Astrocyte of the spinal cord (primary cell): ENCODE data around the gene THRB.

Source experiments
- DNase-seq: peaks from one replicate; pipeline ENCODE4 v3.0.0; 2011; ENCODE audit warnings: low read depth, low spot score
- H3K4me3 ChIP-seq: 2 replicates; pipeline ENCODE4 v1.5.1; 2011; ENCODE audit warnings: low read depth, mild to moderate bottlenecking, low read length, moderate library complexity
- in situ Hi-C: cut with HindIII; loops from 2 replicates; pipeline ENCODE4 v1.10.0; 2017; ENCODE audit warnings: low sequenced_read_pairs
- TF ChIP-seq, protein P1 (sequence below): IDR thresholded peaks from 2 replicates; pipeline ENCODE4 v1.5.1; 2012; ENCODE audit warnings: low read depth, mild to moderate bottlenecking, low read length, inconsistent platforms

Gene THRB

DNA sequence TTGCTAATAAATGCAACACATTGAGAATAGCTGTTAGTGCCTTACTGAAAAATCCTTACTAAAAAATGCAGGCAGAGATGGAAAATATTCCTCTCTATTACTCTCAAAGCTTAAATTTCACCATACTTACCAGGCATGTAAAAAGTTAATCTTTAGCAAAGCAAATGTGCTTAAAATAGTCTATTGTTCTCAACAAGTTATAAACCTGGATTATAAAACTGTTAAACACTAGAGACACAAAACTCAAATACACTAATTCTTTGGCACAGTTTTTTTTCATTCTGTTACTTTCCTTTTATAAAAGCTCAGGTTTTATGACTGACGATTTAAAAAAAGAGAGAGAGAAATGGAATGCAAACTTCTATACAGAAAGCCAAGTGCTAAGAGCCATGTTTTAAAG is 119.8 kb downstream of the THRB start:
- no peak overlapping the region for H3K4me3 ChIP-seq
- TF ChIP-seq, protein P1, sequence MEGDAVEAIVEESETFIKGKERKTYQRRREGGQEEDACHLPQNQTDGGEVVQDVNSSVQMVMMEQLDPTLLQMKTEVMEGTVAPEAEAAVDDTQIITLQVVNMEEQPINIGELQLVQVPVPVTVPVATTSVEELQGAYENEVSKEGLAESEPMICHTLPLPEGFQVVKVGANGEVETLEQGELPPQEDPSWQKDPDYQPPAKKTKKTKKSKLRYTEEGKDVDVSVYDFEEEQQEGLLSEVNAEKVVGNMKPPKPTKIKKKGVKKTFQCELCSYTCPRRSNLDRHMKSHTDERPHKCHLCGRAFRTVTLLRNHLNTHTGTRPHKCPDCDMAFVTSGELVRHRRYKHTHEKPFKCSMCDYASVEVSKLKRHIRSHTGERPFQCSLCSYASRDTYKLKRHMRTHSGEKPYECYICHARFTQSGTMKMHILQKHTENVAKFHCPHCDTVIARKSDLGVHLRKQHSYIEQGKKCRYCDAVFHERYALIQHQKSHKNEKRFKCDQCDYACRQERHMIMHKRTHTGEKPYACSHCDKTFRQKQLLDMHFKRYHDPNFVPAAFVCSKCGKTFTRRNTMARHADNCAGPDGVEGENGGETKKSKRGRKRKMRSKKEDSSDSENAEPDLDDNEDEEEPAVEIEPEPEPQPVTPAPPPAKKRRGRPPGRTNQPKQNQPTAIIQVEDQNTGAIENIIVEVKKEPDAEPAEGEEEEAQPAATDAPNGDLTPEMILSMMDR, result no peak
- in situ Hi-C loops, result no loop called here
- DNase-seq, result no peak

DNA sequence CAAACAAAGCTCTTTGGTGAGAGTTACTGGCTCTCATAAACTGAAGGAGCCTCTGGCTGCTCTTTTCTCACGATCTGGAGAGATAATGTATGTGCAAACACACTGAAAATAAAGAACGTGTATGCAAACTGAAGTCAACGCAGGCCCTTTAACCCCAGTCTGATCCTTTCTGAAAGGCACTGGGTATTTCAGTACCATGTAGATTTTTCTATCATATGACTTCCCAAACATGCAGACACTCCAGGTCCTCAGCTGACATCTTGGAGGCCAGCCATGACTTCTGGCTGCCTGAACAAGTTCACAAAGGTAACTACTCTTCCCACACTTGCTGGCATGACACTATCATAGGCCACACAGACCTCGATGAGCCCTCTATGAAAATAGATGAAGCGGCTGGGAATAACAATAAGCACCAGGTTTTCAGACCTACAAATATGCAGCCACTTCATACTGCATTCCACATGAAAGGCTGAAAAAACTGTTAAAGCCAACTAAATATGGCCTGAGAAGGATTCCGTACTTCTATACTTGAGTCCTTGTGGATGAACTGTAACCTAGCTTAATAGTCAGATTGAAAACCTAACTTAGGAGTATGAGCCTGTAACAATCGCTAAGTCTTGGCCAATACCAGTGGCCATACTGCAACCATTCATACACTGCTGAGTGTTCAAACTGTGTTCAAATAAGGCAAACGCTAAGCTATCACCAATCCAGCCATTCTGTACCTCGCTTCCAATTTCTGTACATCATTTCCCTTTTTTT is 121.3 kb downstream of the THRB start:
- in situ Hi-C loops, result no loop called here
- no peak for DNase-seq
- no peak overlapping the region for H3K4me3 ChIP-seq
- TF ChIP-seq, protein P1, result no peak

DNA sequence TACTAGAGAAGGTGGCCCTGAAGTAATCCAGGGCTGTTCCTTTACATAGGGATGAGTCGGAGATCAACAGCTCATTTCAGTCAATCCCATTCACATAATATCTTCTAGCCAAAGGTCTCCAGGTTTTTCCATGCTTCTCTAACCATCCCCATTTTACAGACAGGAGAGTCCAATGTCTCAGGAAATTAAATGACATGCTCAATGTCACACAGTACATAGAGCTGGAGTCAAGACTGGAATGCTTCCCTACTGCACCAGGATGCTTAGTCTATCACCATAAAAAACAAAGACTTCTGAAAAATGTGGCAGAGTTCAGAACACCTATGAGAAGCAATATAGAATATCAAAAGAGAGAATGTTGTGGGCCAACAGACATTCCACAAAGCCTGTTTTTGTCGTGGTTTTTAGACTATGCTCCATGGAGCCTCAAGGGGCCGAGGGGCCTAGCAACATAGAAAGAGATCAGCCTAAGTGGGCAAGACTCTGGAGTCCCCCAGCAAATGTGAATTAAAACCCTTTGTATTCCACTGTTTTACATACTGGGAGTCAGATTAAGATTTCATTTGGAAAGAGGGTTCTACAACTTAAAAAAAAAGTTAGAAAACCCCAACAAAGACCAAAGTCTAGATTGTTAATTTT is 122.0 kb downstream of the THRB start:
- TF ChIP-seq, protein P1, result no peak
- no peak overlapping the region for H3K4me3 ChIP-seq
- no peak for DNase-seq
- in situ Hi-C loops, result no loop called here

DNA sequence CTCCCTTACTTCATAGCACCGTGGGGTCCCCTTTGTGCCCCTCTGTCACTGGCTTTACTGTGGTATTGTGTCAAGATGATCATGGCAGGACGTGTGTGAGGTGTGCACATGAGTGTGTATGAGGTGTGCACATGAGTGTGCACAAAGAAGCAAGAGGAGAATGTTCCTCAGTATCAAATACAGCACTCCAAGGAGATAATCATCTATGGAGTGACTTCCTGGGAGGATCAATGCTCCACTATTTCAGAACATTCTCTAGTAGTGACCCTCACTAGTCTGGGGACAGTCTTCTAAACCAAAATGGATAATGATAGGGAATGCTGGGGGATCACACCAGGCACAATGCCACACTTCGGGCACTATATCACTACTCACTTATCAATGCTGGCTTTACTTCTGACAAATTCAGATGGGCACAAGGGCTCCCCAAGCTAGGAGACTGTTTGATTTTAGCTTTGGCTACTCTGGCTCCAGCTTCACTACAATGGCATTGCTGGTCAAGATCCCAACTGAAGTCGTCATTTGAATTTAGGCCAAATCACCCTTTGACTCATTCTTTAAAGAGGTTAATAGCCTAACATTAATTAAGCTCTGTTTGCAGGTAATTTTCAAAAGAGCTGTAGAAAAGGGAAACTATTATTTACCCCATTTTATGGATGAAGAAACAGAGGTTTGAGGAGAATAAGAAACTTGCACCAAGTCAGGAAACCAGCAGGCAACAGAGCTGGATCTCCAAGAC is 124.1 kb downstream of the THRB start:
- TF ChIP-seq, protein P1, result no peak
- no peak for DNase-seq
- in situ Hi-C loops, result no loop called here
- no peak overlapping the region for H3K4me3 ChIP-seq

DNA sequence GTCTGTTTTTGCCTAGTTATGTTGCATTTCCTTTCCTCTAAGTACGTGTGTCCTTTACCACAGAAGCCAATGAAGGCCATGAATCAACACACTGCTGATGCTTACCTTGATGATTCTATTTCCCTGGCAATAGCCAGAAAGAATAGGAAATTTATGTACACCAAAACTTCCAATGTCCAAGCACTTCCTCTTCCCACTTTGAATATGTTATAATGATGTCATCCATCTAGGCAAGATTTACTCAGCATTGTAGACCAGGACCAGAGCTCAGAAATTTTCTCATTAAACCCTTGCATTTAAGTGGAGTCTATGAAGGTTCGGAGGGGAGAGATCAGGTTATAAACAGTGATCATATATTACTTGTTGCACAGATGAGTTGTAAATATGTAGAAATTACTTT is 126.0 kb downstream of the THRB start:
- H3K4me3 ChIP-seq, result no peak overlapping the region
- DNase-seq, result no peak
- TF ChIP-seq, protein P1, result no peak
- in situ Hi-C loops, result no loop called here

DNA sequence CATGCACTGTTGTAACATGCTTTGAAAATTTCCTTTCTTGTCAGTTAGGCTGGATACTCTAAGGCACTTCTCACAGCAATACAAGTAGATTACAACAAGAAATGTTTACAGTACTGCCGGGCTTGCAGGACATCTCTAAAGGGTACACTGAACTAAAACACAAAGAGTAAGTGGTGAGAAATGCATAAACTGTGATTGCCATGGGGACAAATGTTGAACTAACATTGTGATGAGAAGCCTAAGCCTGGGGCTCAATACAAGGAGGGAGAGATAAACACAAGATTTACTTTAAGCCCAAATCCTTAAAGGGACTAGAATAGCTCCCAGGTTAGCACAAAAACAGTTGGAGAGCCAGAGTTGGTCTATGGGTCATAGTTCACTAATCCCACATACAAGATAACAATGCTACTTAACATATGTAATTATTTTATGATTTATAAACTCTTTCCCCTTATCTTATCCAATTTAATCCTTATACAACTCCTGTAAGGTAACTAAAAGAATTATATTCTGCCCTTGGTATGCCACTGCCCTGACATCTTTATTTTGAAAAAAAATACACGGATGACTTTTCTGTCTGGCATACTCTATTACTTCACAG is 126.9 kb downstream of the THRB start:
- in situ Hi-C loops, result no loop called here
- no peak for DNase-seq
- TF ChIP-seq, protein P1, result no peak
- H3K4me3 ChIP-seq, result no peak overlapping the region
